Lower lobe of right lung (tissue), 2 donors: Measurements from ENCODE around the gene CASZ1. TPM values are rescaled to one million over a fixed set of nuclear protein-coding genes. Genes with fewer than 3 reads are reported as not detected.

Source experiments
- ATAC-seq, 2 donors: fragments of 200-7000 bp; cut with Tn5 transposase; one replicate each; pipeline ENCODE4 v1.9.1; 2020 to 2022; ENCODE audit warnings: mild to moderate bottlenecking in 2 of 2, moderate library complexity in 2 of 2
- DNase-seq: peaks from one replicate; pipeline ENCODE4 v3.0.0-alpha.2; 2020
- H3K27ac ChIP-seq: fragments of 200-600 bp; one replicate; pipeline ENCODE4 v1.8.0; 2022
- H3K27me3 ChIP-seq: fragments of 200-600 bp; one replicate; pipeline ENCODE4 v1.8.0; 2022; ENCODE audit warnings: low read depth
- H3K36me3 ChIP-seq: fragments of 200-600 bp; one replicate; pipeline ENCODE4 v1.8.0; 2022; ENCODE audit warnings: mild to moderate bottlenecking
- H3K4me1 ChIP-seq: fragments of 200-600 bp; one replicate; pipeline ENCODE4 v1.8.0; 2022
- H3K4me3 ChIP-seq: fragments of 200-600 bp; one replicate; pipeline ENCODE4 v1.8.0; 2022; ENCODE audit warnings: mild to moderate bottlenecking
- H3K9me3 ChIP-seq: fragments of 200-600 bp; one replicate; pipeline ENCODE4 v1.8.0; 2022
- intact Hi-C: fragments of 100-400 bp; cut with DNase I; formaldehyde crosslinking; loops from one replicate; pipeline ENCODE4 v1.11.0; 2022
- total RNA-seq: library from RNA; stranded (reverse); fragmentation: NEBNext Ultra II Directional; extraction: Animal tissue kit (Norgen Biotek cat#: 25700); gene quantifications from one replicate; pipeline ENCODE4 v1.2.1, GENCODE V29; 2021
- TF ChIP-seq, protein P1 (sequence below): fragments of 200-600 bp; IDR thresholded peaks from one replicate; pipeline ENCODE4 v1.8.0; 2022; ENCODE audit warnings: antibody characterized with exemption, mild to moderate bottlenecking
- donor health status: DM: no; HTN: yes; CAD: no; lungs with severe emphysema.

CASZ1 gene
- total RNA-seq, 1 donor from 2014 or later: 47.5 TPM

GRCh38 chr1:10637834-10638558, 158.4 kb downstream of the CASZ1 start:
- TF ChIP-seq, protein P1, sequence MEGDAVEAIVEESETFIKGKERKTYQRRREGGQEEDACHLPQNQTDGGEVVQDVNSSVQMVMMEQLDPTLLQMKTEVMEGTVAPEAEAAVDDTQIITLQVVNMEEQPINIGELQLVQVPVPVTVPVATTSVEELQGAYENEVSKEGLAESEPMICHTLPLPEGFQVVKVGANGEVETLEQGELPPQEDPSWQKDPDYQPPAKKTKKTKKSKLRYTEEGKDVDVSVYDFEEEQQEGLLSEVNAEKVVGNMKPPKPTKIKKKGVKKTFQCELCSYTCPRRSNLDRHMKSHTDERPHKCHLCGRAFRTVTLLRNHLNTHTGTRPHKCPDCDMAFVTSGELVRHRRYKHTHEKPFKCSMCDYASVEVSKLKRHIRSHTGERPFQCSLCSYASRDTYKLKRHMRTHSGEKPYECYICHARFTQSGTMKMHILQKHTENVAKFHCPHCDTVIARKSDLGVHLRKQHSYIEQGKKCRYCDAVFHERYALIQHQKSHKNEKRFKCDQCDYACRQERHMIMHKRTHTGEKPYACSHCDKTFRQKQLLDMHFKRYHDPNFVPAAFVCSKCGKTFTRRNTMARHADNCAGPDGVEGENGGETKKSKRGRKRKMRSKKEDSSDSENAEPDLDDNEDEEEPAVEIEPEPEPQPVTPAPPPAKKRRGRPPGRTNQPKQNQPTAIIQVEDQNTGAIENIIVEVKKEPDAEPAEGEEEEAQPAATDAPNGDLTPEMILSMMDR: no peak
- DNase-seq: no peak
- Histone ChIP-seq H3K27ac (no peak overlapping the region), H3K27me3 (peaks cover 5% of the 10 kb centered on the region), H3K4me3 (peak overlapping the region; percentile 35), H3K4me1 (peaks cover 52% of the 10 kb centered on the region), H3K9me3 (no peaks in the 10 kb centered on the region), H3K36me3 (peaks cover 42% of the 10 kb centered on the region)
- no peak for ATAC-seq
- intact Hi-C loops: no loop called here

DNA sequence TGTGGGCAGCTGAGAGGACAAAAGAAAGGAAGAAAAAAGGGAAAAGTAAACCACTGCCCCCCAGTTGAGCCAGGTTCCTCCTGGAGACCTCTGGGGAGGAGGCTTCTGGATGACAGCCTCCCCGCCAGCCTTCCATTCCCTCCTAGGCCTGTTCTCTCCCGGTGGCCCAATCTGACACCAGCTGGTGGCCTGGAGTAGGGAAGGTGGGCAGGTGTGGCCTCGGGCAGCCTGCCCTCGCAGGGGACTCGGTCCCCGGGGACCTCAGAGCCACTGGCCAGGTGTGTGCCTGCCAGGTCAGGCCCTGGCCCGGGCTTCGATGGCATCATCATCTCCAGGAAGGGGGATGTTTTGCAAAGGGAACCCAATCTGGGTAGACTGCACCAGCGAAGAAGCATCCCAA, 159.0 kb downstream of the CASZ1 start:
- Histone ChIP-seq H3K4me3 (no peak overlapping the region), H3K27me3 (peaks cover 5% of the 10 kb centered on the region), H3K27ac (peak overlapping the region; percentile 67), H3K36me3 (peaks cover 37% of the 10 kb centered on the region), H3K4me1 (peaks cover 52% of the 10 kb centered on the region), H3K9me3 (no peaks in the 10 kb centered on the region)
- ATAC-seq: no peak
- no peak for DNase-seq
- intact Hi-C loops: no loop called here
- TF ChIP-seq, protein P1: no peak

DNA sequence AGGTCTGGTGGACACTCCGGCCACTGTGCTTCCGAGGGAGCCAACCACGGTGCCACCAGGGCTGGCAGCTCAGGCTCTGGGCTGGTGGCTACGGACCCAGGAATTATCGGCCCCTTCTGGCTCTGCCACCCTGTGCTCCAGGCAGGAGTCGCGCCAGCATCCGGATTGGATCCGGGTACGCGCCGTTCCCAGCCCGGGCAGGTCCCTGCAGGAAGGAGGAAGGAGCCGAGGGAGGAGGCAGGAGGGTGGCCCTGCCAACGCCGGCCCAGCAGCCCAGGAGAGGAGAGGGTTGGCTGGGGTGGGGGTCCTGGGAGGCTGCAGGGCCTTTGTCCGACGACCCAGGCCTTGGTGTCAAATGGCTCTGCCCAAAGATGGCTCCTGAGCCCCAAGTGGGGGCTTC, 160.5 kb downstream of the CASZ1 start:
- intact Hi-C loops: no loop called here
- no peaks in the 10 kb centered on the region for H3K9me3 ChIP-seq
- peak; percentile 72 for DNase-seq
- peaks cover 28% of the 10 kb centered on the region for H3K36me3 ChIP-seq
- H3K4me3 ChIP-seq: peak overlapping the region; percentile 18
- peak overlapping the region; percentile 85 for H3K27ac ChIP-seq
- ATAC-seq: peak; percentile 9 to 23
- peaks cover 46% of the 10 kb centered on the region for H3K4me1 ChIP-seq
- TF ChIP-seq, protein P1: no peak
- H3K27me3 ChIP-seq: peaks cover 5% of the 10 kb centered on the region

GRCh38 chr1:10635085-10635896, 161.2 kb downstream of the CASZ1 start:
- Histone ChIP-seq H3K4me1 (peaks cover 39% of the 10 kb centered on the region), H3K27me3 (peaks cover 5% of the 10 kb centered on the region), H3K4me3 (peak overlapping the region; percentile 18), H3K36me3 (peaks cover 33% of the 10 kb centered on the region), H3K9me3 (no peaks in the 10 kb centered on the region), H3K27ac (peak overlapping the region; percentile 85)
- peak; percentile 54 to 58 for ATAC-seq
- intact Hi-C loops: no loop called here
- TF ChIP-seq, protein P1: peak; percentile 12
- peak; percentile 68 for DNase-seq

GRCh38 chr1:10634428-10635084, 161.9 kb downstream of the CASZ1 start:
- H3K27me3 ChIP-seq: peaks cover 5% of the 10 kb centered on the region
- TF ChIP-seq, protein P1: no peak
- H3K9me3 ChIP-seq: no peaks in the 10 kb centered on the region
- no peak overlapping the region for H3K4me3 ChIP-seq
- ATAC-seq: peak; percentile 5 to 15
- intact Hi-C loops: no loop called here
- H3K27ac ChIP-seq: peak overlapping the region; percentile 85
- DNase-seq: no peak
- H3K36me3 ChIP-seq: peaks cover 26% of the 10 kb centered on the region
- H3K4me1 ChIP-seq: peaks cover 38% of the 10 kb centered on the region
